Inflammatory macrophage treated with lipopolysaccharide for 4 hours (primary cell): ENCODE results near the gene DFFA.
"Not testable (repeated sequence)": the region's sequence is repeated elsewhere in the genome, so short reads cannot be mapped to it uniquely, and the experiment has no call there.

Experiments
- DNase-seq: peaks from one replicate; pipeline ENCODE4 v3.0.0-alpha.2; 2020

DFFA gene

GRCh38 chr1:10425826-10426534 is 46.3 kb downstream of the DFFA start:
- DNase-seq: not testable (repeated sequence)

GRCh38 chr1:10424651-10425050 is 47.7 kb downstream of the DFFA start:
- DNase-seq: no peak

GRCh38 chr1:10424034-10424433 is 48.3 kb downstream of the DFFA start:
- DNase-seq: no peak

GRCh38 chr1:10421637-10422036 is 50.7 kb downstream of the DFFA start:
- DNase-seq: no peak

- DNase-seq: no peak
These were observed 53.0 kb downstream of the DFFA start for GRCh38 chr1:10419351-10419750.

- DNase-seq: not testable (repeated sequence)
These were observed 53.6 kb downstream of the DFFA start for GRCh38 chr1:10418741-10419140.

GRCh38 chr1:10415967-10416366 is 56.4 kb downstream of the DFFA start:
- DNase-seq: not testable (repeated sequence)

GRCh38 chr1:10415211-10415930 is 57.0 kb downstream of the DFFA start:
- DNase-seq: peak; percentile 95

- DNase-seq: no peak
These were observed 65.1 kb downstream of the DFFA start for GRCh38 chr1:10407201-10407600.
